ENCODE results near the gene ABCA7.

Gene ABCA7

GRCh38 chr19:1073956-1074517, 34.1 kb downstream of the ABCA7 start:
- DNase-seq, result no peak

DNA sequence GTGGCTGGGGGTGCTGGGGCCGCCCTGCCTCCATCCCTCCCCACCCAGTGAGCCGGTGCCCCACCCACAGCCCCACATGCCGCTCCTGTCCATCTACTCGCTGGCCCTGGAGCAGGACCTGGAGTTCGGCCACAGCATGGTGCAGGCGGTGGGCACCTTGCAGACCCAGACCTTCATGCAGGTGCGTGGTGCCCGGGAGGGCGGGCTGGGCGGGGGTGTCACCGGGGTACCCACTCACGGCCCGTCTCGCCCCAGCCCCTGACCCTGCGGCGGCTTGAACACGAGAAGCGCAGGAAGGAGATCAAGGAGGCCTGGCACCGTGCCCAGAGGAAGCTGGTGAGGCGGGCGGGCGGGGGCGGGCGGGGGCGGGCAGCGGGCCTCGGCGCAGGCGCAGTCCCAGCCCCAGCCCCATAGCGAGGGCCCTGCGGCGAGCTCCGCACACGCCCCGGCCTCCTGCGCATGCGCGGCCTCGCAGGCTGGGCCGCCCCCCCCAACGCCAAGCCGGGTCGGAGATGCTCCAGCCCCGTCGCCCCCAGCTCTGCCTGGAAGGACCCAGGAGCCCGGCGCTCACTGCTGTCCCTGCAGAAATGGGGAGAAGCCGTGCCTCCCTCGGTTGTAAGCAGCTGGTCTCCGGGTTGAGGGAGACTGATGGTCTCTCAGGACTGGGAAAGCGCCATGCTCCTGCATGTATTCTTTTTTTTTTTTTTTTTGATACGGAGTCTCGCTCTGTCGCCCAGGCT, 34.8 kb downstream of the ABCA7 start:
- DNase-seq, result peak; percentile 93

GRCh38 chr19:1076046-1076386, 36.1 kb downstream of the ABCA7 start:
- no peak for DNase-seq

DNA sequence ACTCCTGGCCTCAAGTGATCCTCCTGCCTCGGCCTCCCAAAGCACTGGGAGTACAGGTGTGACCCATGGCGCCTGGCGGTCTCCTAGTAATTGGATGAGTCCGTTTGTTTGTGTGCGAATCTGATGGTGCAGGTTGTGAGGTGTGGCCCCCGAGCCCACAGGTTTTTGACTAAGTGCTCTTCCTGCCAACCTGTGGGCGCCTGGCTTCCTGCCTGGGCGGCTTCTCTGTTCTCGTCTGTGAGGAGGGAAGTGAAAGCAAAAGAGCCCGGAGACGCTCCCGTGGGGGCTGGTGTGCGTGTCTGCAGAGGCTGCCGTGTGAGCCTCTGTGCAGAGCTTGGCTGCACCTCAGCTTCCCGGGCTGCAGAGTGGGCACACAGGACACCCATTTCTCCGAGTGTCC, 37.0 kb downstream of the ABCA7 start:
- DNase-seq, result peak; percentile 90

- no peak for DNase-seq
Measured at GRCh38 chr19:1079566-1080111, 39.7 kb downstream of the ABCA7 start.

DNA sequence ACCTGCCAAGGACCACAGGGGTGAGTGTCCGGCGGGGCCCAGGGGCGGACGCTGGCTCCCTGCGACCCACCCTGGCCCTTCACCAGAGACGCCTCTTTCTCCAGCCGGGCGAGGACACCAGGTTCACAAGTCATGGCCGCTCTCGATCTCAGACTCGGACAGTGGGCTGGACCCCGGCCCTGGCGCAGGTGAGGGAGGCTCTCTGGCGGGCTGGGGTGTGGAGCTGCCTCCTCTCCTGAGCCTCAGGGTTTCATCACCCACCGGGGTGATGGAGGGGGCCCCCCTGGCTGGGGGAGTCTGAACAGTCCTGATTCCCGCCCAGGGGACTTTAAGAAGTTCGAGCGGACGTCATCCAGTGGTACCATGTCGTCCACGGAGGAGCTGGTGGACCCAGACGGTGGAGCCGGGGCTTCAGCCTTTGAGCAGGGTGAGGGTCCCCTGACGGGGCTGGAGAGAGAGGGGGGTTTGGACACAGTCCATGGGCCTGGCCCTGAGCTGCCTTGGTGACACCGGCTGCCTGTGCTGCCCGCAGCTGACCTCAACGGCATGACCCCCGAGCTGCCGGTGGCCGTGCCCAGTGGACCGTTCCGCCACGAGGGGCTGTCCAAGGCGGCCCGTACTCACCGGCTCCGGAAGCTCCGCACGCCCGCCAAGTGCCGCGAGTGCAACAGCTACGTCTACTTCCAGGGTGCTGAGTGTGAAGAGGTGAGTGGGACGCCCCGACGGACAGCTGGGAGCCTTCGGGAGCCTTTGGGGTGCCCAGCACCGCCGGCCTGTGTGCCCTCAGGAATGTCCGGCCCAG, 40.7 kb downstream of the ABCA7 start:
- DNase-seq, result no peak

DNA sequence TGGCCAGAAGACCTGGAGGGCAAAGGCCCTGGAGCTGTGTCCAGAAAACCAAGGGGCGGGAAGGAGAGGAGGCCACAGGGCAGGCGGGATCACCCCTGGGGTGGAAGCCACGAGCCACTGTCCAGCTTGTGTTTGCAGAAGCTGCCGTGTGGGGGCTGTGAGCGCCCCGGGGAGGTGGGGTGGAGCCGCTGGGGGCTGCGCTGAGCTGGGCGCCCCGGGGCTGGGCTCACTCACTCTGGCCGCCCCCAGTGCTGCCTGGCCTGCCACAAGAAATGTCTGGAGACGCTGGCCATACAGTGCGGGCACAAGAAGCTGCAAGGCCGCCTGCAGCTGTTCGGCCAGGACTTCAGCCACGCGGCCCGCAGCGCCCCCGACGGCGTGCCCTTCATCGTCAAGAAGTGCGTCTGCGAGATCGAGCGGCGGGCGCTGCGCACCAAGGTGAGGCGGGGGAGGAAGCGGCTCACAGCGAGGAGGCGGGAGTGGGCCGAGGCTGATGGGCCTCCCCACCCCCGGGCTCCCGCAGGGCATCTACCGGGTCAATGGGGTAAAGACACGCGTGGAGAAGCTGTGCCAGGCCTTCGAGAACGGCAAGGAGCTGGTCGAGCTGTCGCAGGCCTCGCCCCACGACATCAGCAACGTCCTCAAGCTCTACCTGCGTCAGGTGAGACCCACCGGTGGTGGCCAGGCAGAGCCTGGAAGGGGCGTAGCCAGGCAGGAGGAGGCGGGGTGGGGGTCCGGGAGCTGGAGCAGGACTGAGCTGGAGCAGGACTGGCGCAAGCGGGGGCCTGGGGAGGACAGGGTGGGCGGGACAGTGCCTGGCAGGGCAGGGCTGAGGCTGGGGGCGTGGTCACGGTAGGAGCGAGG, 41.6 kb downstream of the ABCA7 start:
- DNase-seq, result no peak

DNA sequence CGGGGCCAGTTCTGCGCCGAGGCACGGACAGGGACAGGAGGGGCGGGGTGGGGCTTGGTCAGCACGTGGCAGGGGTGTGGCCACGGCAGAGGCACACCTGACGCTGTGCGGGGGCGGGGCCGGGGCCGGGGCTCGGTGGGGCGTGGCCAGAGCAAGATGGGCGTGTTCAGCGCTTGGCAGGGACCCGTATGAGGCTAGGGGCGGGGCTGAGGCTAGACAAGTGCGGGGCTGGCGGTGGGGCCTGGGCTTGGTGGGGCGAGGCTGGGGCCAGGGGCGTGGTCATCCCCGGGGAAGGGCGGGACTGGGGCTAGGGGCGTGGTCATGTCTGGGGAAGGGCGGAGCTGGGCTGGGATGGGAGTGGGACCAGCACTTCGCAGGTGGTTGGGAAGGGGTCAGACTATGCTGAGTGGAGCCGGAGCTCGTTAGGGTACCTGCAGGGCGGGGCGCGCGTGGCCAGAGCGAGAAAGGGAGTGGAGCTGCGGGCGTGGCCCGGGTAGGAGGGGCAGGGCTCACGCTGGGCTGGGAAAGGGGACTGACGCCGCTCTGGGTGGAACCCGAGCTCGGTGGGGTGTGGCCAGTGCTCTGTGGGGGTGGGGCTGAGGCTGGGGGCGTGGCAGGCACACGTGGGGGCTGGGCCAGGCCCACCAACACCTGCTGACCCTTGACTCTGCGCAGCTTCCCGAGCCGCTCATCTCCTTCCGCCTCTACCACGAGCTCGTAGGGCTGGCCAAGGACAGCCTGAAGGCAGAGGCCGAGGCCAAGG, 42.4 kb downstream of the ABCA7 start:
- DNase-seq, result peak; percentile 71

DNA sequence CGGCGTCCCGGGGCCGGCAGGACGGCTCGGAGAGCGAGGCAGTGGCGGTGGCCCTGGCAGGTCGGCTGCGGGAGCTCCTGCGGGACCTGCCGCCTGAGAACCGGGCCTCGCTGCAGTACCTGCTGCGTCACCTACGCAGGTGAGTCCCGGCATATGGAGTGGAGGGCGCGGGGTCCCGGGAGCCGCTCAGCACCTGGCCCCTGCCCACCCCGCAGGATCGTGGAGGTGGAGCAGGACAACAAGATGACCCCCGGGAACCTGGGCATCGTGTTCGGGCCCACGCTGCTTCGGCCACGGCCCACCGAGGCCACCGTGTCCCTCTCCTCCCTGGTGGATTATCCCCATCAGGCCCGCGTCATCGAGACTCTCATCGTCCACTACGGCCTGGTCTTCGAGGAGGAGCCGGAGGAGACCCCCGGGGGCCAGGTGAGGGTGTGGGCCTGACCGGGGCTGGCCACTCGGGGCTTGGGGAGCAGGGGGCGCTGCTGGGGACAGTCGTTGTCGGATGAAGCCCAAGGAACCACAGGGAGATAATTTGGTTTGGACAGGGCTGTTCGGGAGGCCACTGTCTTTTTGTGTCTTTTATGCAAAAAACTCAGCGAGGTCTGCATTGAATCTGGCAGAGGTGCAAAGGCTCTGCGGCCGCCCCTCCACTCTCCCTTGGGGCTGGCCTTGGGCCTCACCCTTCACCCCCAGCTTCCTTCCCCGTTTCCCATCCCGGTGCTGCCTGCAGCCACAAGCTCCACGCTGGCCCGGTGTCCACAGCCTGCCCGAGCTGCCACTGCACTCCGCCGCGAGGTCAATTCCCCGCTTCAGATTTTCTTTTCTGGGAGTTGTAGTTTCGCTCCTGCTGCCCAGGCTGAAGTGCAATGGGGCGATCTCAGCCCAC, 43.3 kb downstream of the ABCA7 start:
- DNase-seq, result no peak

GRCh38 chr19:1084024-1084868, 44.3 kb downstream of the ABCA7 start:
- DNase-seq, result no peak

DNA sequence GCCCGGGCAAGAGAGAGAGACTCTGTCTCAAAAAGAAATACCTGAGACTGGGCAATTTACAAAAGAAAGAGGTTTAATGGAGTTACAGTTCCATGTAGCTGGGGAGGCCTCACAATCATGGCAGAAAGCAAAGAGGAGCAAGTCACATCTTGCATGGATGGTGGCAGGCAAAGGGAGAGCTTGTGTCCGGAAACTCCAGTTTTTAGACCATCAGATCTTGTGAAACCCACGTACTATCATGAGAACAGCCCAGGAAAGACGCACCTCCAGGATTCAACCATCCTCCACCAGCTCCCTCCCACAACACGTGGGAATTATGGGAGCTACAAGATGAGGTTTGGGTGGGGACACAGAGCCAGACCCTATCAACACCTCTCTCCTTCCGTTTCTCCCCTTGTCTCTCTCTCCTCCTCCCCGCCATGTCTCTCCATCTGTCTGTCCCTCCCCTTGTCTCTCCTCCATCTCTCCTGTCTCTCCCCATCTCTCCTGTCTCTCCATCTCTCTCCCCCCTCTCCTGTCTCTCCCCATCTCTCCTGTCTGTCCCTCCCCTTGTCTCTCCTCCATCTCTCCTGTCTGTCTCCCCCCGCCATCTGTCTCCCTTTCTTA, 45.2 kb downstream of the ABCA7 start:
- DNase-seq, result no peak

- DNase-seq, result no peak
Measured at GRCh38 chr19:1085676-1086442, 46.0 kb downstream of the ABCA7 start.

GRCh38 chr19:1086613-1087012, 46.7 kb downstream of the ABCA7 start:
- no peak for DNase-seq

DNA sequence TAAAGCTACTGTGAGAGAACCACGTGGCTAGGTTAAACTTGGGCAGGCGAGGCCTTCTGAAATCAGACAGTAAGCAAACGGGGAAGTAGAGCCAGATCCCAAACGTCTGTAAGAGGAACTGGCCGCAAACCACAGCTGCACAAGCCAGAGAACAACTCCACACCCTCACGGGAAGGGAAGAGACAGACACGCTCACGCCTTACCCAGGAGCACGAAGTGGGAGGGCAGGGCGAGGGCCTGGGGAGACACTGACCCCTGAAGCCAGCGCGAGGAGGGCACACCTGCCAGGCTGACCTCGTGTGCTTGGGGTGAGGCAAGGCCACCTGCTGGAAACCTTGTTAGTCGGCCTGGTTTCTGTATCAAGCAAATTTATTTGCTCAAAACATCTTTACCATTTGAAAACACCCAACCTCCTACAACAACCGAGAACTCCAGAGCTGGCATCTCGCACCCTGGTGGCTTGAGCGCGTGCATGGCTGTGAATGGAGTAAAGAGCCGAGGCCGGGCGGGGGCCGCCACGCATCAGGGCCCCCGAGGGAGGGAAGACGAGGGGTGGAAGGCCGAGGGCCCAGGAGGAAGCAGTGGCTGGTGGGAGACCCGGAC, 48.0 kb downstream of the ABCA7 start:
- no peak for DNase-seq

- no peak for DNase-seq
Measured at GRCh38 chr19:1088416-1089010, 48.6 kb downstream of the ABCA7 start.

- no peak for DNase-seq
Measured at GRCh38 chr19:1089126-1089771, 49.3 kb downstream of the ABCA7 start.

- DNase-seq, result no peak
Measured at GRCh38 chr19:1089891-1090290, 50.0 kb downstream of the ABCA7 start.
